SU-DHL-6 (cell line): ENCODE measurements around the gene TMEM42.

Source experiments
- EZH2phosphoT487 ChIP-seq: fragments of 200-600 bp; sonication (generic), shearing (Covaris generic); conservative IDR thresholded peaks from 2 replicates; pipeline ENCODE4 v1.6.1; 2018; ENCODE audit warnings: mild to moderate bottlenecking, antibody characterized with exemption, low read length, moderate library complexity, mixed read lengths
- TF ChIP-seq, protein P1 (sequence below): fragments of 200-600 bp; sonication (generic); IDR thresholded peaks from one replicate; pipeline ENCODE4 v1.5.1; 2017; ENCODE audit warnings: antibody characterized with exemption, mild to moderate bottlenecking, low read length, moderate library complexity; ENCODE audit not compliant: insufficient read depth, poor library complexity, severe bottlenecking

DNA sequence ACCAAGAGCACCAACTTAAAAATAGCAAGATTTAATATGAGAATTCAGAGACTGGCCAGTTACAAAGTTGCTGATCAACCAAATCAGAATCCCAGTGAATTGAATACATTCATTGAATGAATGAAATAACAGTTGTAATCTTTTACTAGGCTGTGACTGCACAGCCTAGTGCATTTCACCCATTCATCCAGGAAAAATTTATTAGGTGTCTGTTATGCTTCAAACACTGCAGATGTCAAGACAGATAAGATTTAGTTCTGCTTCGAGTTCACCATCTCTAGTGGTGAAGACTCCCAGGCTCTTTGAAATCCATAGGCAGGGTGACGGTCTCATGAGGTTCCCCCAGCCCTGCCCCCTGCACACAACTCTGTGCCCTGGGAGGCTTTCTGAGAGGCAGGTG, 41.6 kb downstream of the TMEM42 start:
- TF ChIP-seq, protein P1, sequence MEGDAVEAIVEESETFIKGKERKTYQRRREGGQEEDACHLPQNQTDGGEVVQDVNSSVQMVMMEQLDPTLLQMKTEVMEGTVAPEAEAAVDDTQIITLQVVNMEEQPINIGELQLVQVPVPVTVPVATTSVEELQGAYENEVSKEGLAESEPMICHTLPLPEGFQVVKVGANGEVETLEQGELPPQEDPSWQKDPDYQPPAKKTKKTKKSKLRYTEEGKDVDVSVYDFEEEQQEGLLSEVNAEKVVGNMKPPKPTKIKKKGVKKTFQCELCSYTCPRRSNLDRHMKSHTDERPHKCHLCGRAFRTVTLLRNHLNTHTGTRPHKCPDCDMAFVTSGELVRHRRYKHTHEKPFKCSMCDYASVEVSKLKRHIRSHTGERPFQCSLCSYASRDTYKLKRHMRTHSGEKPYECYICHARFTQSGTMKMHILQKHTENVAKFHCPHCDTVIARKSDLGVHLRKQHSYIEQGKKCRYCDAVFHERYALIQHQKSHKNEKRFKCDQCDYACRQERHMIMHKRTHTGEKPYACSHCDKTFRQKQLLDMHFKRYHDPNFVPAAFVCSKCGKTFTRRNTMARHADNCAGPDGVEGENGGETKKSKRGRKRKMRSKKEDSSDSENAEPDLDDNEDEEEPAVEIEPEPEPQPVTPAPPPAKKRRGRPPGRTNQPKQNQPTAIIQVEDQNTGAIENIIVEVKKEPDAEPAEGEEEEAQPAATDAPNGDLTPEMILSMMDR: no peak
- TF ChIP-seq EZH2phosphoT487: no peak
